Panc1 (cell line): Measurements from ENCODE around the gene MICA. TPM values are rescaled to one million over a fixed set of nuclear protein-coding genes. Genes with fewer than 3 reads are reported as not detected.

Experiments
- ATAC-seq: fragments of 200-7000 bp; cut with Tn5 transposase; 2 replicates; pipeline ENCODE4 v1.9.1; 2020; ENCODE audit warnings: mild to moderate bottlenecking, moderate library complexity
- BruUV-seq: library from RNA; stranded (reverse); fragments of 400-500 nt; replicated peaks from 2 replicates; lab custom pipeline; 2021; lab: Mats Ljungman, UMichigan
- CTCF ChIA-PET: fragments of 300-600 bp; sonication (Branson Sonifier 250); formaldehyde crosslinking; loops from one replicate; lab custom pipeline; 2022; ENCODE audit warnings: antibody characterized with exemption; lab: Charles Lee
- POLR2A ChIA-PET: fragments of 300-600 bp; sonication (Branson Sonifier 250); formaldehyde crosslinking; loops from one replicate; lab custom pipeline; 2022; ENCODE audit warnings: antibody characterized with exemption; lab: Charles Lee
- DNase-seq: peaks from one replicate; pipeline ENCODE4 v3.0.0-alpha.2; 2010; ENCODE audit warnings: low read depth, low spot score
- H3K27ac ChIP-seq: 2 replicates; pipeline ENCODE4 v1.5.1; 2011; ENCODE audit warnings: mild to moderate bottlenecking, low read length, inconsistent platforms
- H3K27me3 ChIP-seq: fragments of 200-500 bp; sonication (Bioruptor generic); 2 replicates; pipeline ENCODE4 v1.6.0; 2014; ENCODE audit warnings: low read length, inconsistent platforms; ENCODE audit not compliant: control insufficient read depth, insufficient read depth
- H3K36me3 ChIP-seq: fragments of 200-500 bp; sonication (Bioruptor generic); 2 replicates; pipeline ENCODE4 v1.5.1; 2014; ENCODE audit warnings: inconsistent platforms, mild to moderate bottlenecking, low read length, moderate library complexity; ENCODE audit not compliant: control insufficient read depth, insufficient read depth
- H3K4me1 ChIP-seq: 2 replicates; pipeline ENCODE4 v1.5.1; 2011; ENCODE audit warnings: inconsistent platforms, mild to moderate bottlenecking, low read length, moderate library complexity; ENCODE audit not compliant: control insufficient read depth, insufficient read depth
- H3K4me3 ChIP-seq, 2 experiments: 2 replicates each; pipeline ENCODE4 v1.5.1; 2011 to 2012; ENCODE audit warnings: low read depth in 2 of 2, low read length in 2 of 2, mild to moderate bottlenecking in 2 of 2, inconsistent platforms in 1 of 2, moderate library complexity in 1 of 2
- H3K9me3 ChIP-seq: fragments of 200-500 bp; sonication (Bioruptor generic); 2 replicates; pipeline ENCODE4 v1.5.1; 2014; ENCODE audit warnings: low read depth, mild to moderate bottlenecking, inconsistent platforms, low read length, moderate library complexity; ENCODE audit not compliant: control insufficient read depth, insufficient read depth
- POLR2AphosphoS5 ChIP-seq: IDR thresholded peaks from 2 replicates; pipeline ENCODE4 v1.6.1; 2012; ENCODE audit warnings: mild to moderate bottlenecking, low read depth, low read length, moderate library complexity
- SIN3A ChIP-seq: IDR thresholded peaks from 2 replicates; pipeline ENCODE4 v1.6.1; 2012; ENCODE audit warnings: low read depth, mild to moderate bottlenecking, low read length, moderate library complexity, borderline replicate concordance; ENCODE audit not compliant: insufficient read depth
- TCF7L2 ChIP-seq: IDR thresholded peaks from 2 replicates; pipeline ENCODE4 v1.6.1; 2011; ENCODE audit warnings: mild to moderate bottlenecking, low read depth, low read length, inconsistent platforms
- in situ Hi-C: cut with HindIII; loops from 2 replicates; pipeline ENCODE4 v1.10.0; 2016; ENCODE audit warnings: low sequenced_read_pairs, low pct_unique_long_range_greater_than_20kb
- intact Hi-C: fragments of 100-400 bp; cut with micrococcal nuclease; formaldehyde crosslinking; loops from one replicate; pipeline ENCODE4 v1.10.0; 2022; ENCODE audit not compliant: unreplicated experiment
- total RNA-seq: library from RNA; stranded (reverse); gene quantifications from one replicate; pipeline ENCODE4 v1.2.1, GENCODE V29; 2021; ENCODE audit not compliant: unreplicated experiment
- TF ChIP-seq, protein P1 (sequence below): fragments of 450-650 bp; IDR thresholded peaks from 2 replicates; pipeline ENCODE4 v1.5.1; 2017; ENCODE audit warnings: mild to moderate bottlenecking
- TF ChIP-seq, protein P2 (sequence below), 2 experiments: IDR thresholded peaks; 2 replicates each; pipeline ENCODE4 v1.6.1; 2011 to 2012; ENCODE audit warnings: low read depth in 2 of 2, control low read depth in 1 of 2, low read length in 1 of 2, mild to moderate bottlenecking in 1 of 2, moderate library complexity in 1 of 2; ENCODE audit not compliant: insufficient read depth in 1 of 2

The MICA gene
- total RNA-seq, 1 experiment from 2014 or later: 33.9 TPM

DNA sequence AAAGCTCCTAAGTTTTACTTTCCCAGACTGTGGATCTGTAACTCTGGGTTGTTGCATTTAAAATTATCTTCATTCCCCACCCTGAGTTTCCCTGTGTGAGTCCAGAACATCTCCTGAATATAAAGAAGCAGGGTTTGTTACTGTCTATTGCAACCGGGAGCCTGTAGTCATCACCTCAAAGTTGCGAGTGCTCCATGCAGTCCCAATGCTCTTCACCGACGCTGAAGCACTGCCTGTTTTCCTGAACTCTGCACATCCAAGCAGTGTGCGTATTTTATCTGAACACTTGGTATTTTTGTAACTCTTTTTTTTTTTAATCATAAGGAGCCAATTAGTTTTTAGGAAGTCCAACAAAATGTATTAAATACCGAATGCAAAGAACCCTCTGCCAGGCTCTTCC is 45.5 kb upstream of the MICA start:
- no peak for ATAC-seq

DNA sequence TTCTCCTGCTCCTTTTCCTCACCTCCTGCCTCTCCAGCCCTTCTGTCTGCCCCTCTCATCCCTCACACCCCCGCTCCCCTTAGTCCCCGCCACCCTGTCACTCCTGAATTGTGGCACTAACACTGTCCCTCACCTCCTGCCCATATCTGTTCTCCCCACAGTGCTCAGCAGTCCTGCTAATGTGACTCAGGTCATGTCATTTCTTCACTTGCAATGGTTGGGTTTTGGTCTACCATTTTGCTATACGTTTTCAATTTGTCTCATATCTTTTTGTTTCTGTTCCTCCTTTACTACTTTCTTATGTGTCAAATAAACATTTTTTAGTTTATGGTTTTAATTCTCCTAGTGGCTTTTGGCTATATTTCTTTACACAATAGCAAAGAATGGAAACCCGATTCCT is 45.1 kb upstream of the MICA start:
- intact Hi-C loops: no loop called here
- no peaks in the 10 kb centered on the region for H3K9me3 ChIP-seq
- 0 out of 2 replicates have a peak, but pooled peaks cover 4% of the 10 kb centered on the region for H3K4me1 ChIP-seq
- peaks cover 17% of the 10 kb centered on the region for H3K27me3 ChIP-seq
- no peak overlapping the region for H3K27ac ChIP-seq
- BruUV-seq: no TSS peak
- ChIA-PET POLR2A (no interaction called here), CTCF (no interaction called here)
- ATAC-seq (no peak), DNase-seq (no peak)
- no peak overlapping the region for H3K4me3 ChIP-seq
- no peak for TF ChIP-seq POLR2AphosphoS5
- TF ChIP-seq, protein P1, sequence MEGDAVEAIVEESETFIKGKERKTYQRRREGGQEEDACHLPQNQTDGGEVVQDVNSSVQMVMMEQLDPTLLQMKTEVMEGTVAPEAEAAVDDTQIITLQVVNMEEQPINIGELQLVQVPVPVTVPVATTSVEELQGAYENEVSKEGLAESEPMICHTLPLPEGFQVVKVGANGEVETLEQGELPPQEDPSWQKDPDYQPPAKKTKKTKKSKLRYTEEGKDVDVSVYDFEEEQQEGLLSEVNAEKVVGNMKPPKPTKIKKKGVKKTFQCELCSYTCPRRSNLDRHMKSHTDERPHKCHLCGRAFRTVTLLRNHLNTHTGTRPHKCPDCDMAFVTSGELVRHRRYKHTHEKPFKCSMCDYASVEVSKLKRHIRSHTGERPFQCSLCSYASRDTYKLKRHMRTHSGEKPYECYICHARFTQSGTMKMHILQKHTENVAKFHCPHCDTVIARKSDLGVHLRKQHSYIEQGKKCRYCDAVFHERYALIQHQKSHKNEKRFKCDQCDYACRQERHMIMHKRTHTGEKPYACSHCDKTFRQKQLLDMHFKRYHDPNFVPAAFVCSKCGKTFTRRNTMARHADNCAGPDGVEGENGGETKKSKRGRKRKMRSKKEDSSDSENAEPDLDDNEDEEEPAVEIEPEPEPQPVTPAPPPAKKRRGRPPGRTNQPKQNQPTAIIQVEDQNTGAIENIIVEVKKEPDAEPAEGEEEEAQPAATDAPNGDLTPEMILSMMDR: no peak
- no peak for TF ChIP-seq SIN3A
- TF ChIP-seq TCF7L2: no peak
- TF ChIP-seq, protein P2, sequence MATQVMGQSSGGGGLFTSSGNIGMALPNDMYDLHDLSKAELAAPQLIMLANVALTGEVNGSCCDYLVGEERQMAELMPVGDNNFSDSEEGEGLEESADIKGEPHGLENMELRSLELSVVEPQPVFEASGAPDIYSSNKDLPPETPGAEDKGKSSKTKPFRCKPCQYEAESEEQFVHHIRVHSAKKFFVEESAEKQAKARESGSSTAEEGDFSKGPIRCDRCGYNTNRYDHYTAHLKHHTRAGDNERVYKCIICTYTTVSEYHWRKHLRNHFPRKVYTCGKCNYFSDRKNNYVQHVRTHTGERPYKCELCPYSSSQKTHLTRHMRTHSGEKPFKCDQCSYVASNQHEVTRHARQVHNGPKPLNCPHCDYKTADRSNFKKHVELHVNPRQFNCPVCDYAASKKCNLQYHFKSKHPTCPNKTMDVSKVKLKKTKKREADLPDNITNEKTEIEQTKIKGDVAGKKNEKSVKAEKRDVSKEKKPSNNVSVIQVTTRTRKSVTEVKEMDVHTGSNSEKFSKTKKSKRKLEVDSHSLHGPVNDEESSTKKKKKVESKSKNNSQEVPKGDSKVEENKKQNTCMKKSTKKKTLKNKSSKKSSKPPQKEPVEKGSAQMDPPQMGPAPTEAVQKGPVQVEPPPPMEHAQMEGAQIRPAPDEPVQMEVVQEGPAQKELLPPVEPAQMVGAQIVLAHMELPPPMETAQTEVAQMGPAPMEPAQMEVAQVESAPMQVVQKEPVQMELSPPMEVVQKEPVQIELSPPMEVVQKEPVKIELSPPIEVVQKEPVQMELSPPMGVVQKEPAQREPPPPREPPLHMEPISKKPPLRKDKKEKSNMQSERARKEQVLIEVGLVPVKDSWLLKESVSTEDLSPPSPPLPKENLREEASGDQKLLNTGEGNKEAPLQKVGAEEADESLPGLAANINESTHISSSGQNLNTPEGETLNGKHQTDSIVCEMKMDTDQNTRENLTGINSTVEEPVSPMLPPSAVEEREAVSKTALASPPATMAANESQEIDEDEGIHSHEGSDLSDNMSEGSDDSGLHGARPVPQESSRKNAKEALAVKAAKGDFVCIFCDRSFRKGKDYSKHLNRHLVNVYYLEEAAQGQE (IDR thresholded peaks at IDR 0.05; ENCODE audit: insufficient read depth in 1 of 2, low read depth in 2 of 2, low read length in 1 of 2): no peak
- H3K36me3 ChIP-seq: no peaks in the 10 kb centered on the region
- in situ Hi-C loops: no loop called here

More for the DNA sequence above, 45.5 kb upstream of the MICA start:
- Histone ChIP-seq H3K4me1 (0 out of 2 replicates have a peak, but pooled peaks cover 4% of the 10 kb centered on the region), H3K27me3 (peaks cover 17% of the 10 kb centered on the region), H3K36me3 (no peaks in the 10 kb centered on the region), H3K9me3 (no peaks in the 10 kb centered on the region), H3K4me3 (peak overlapping the region in 1 of 2 experiments; percentile 62; a peak in 1 of 4 replicates), H3K27ac (no peak overlapping the region)
- intact Hi-C loops: no loop called here
- no TSS peak for BruUV-seq
- TF ChIP-seq SIN3A (no peak), TCF7L2 (no peak), POLR2AphosphoS5 (no peak)
- TF ChIP-seq, protein P2 (IDR thresholded peaks at IDR 0.05; ENCODE audit: insufficient read depth in 1 of 2, low read depth in 2 of 2, low read length in 1 of 2): no peak
- TF ChIP-seq, protein P1: no peak
- CTCF ChIA-PET: no interaction called here
- POLR2A ChIA-PET: no interaction called here
- in situ Hi-C loops: no loop called here
- no peak for DNase-seq
